ENCODE results near the gene AGER. TPM values are rescaled to one million over a fixed set of nuclear protein-coding genes. Genes with fewer than 3 reads are reported as not detected.
"Not testable (repeated sequence)": the region's sequence is repeated elsewhere in the genome, so short reads cannot be mapped to it uniquely, and the experiment has no call there.

AGER gene
- total and polyA plus RNA-seq, 2 experiments from 2014 or later, result 3.4 to 4.5 TPM

GRCh38 chr6:32194388-32194787, 10.3 kb upstream of the AGER start:
- H3K4me2 ChIP-seq, result peak overlapping the region; percentile 79

GRCh38 chr6:32193096-32193495, 9.0 kb upstream of the AGER start:
- not testable (repeated sequence) for DNase-seq (ENCODE audit: low spot score); H3K9me3 ChIP-seq (ENCODE audit: low read depth); H3K9me2 ChIP-seq (replicated peaks; ENCODE audit: insufficient read depth); H2AFZ ChIP-seq; H3K27me3 ChIP-seq; H3K36me3 ChIP-seq (replicated peaks; ENCODE audit: insufficient read depth, low read depth); H4K20me1 ChIP-seq (ENCODE audit: insufficient read depth, poor library complexity, severe bottlenecking); H3K4me3 ChIP-seq
- Histone ChIP-seq H3K27ac (peak overlapping the region; percentile 71), H3K79me2 (peaks cover 21% of the 10 kb centered on the region), H3K4me1 (ENCODE audit: insufficient read depth) (peaks cover 32% of the 10 kb centered on the region), H3K4me2 (peak overlapping the region; percentile 41)
- WGBS (ENCODE audit: low lambda C conversion rate, missing lambda C conversion rate), result 87% methylated on average over 13 of the region's 13 CpGs

More at GRCh38 chr6:32194388-32194787, 10.3 kb upstream of the AGER start:
- no peak overlapping the region for H3K4me3 ChIP-seq
- H2AFZ ChIP-seq, result no peak overlapping the region
- no peaks in the 10 kb centered on the region for H3K27me3 ChIP-seq
- no peaks in the 10 kb centered on the region for H4K20me1 ChIP-seq (ENCODE audit: insufficient read depth, poor library complexity, severe bottlenecking)
- no peaks in the 10 kb centered on the region for H3K36me3 ChIP-seq (replicated peaks; ENCODE audit: insufficient read depth, low read depth)
- H3K9me3 ChIP-seq (ENCODE audit: low read depth), result no peaks in the 10 kb centered on the region
- 96% methylated on average over 4 of the region's 4 CpGs for WGBS (ENCODE audit: low lambda C conversion rate, missing lambda C conversion rate)
- peaks cover 8% of the 10 kb centered on the region for H3K79me2 ChIP-seq
- no peaks in the 10 kb centered on the region for H3K9me2 ChIP-seq (replicated peaks; ENCODE audit: insufficient read depth)
- peak overlapping the region; percentile 94 for H3K27ac ChIP-seq
- H3K4me1 ChIP-seq (ENCODE audit: insufficient read depth), result peaks cover 32% of the 10 kb centered on the region
- no peak for DNase-seq (ENCODE audit: low spot score)
- TF ChIP-seq CTCF (IDR thresholded peaks at IDR 0.05; ENCODE audit: poor library complexity), result no peak

- peak within 1 kb of the TSS; percentile 41 for H3K4me2 ChIP-seq
- no peak for TF ChIP-seq CTCF (IDR thresholded peaks at IDR 0.05; ENCODE audit: poor library complexity)
- no peak for TF ChIP-seq EZH2phosphoT487 (IDR thresholded peaks at IDR 0.05; ENCODE audit: low read depth, severe bottlenecking, unreplicated experiment)
- TF ChIP-seq EZH2 (IDR thresholded peaks at IDR 0.05; ENCODE audit: borderline replicate concordance), result no peak
- H4K20me1 ChIP-seq (ENCODE audit: insufficient read depth, poor library complexity, severe bottlenecking), result no peaks in the 10 kb centered on the region
- no peaks in the 10 kb centered on the region for H3K9me3 ChIP-seq (ENCODE audit: low read depth)
- peaks cover 25% of the 10 kb centered on the region for H3K79me2 ChIP-seq
- peaks cover 32% of the 10 kb centered on the region for H3K4me1 ChIP-seq (ENCODE audit: insufficient read depth)
- H2AFZ ChIP-seq, result no peak within 1 kb of the TSS
- DNase-seq (ENCODE audit: low spot score), result no peak
- no peak within 1 kb of the TSS for H3K4me3 ChIP-seq
- no peaks in the 10 kb centered on the region for H3K36me3 ChIP-seq (replicated peaks; ENCODE audit: insufficient read depth, low read depth)
- no peaks in the 10 kb centered on the region for H3K27me3 ChIP-seq
- no peaks in the 10 kb centered on the region for H3K9me2 ChIP-seq (replicated peaks; ENCODE audit: insufficient read depth)
- WGBS (ENCODE audit: low lambda C conversion rate, missing lambda C conversion rate), result 38% methylated on average over 3 of the region's 5 CpGs
- H3K27ac ChIP-seq, result peak within 1 kb of the TSS; percentile 97
Measured at GRCh38 chr6:32192608-32193039, 8.6 kb upstream of the AGER start, which contains the start of gene GPSM3. Gene GPSM3, minus strand, starts transcription at chr6:32192643. Its CDS starts 130 bp downstream, at chr6:32192513.

GRCh38 chr6:32191696-32192607, 7.9 kb upstream of the AGER start:
- no peaks in the 10 kb centered on the region for H4K20me1 ChIP-seq (ENCODE audit: insufficient read depth, poor library complexity, severe bottlenecking)
- peaks cover 32% of the 10 kb centered on the region for H3K79me2 ChIP-seq
- H2AFZ ChIP-seq, result no peak overlapping the region
- 86% methylated on average over 10 of the region's 15 CpGs for WGBS (ENCODE audit: low lambda C conversion rate, missing lambda C conversion rate)
- no peaks in the 10 kb centered on the region for H3K27me3 ChIP-seq
- peaks cover 30% of the 10 kb centered on the region for H3K4me1 ChIP-seq (ENCODE audit: insufficient read depth)
- no peaks in the 10 kb centered on the region for H3K9me3 ChIP-seq (ENCODE audit: low read depth)
- peak overlapping the region; percentile 41 for H3K4me2 ChIP-seq
- H3K27ac ChIP-seq, result peak overlapping the region; percentile 97
- no peaks in the 10 kb centered on the region for H3K9me2 ChIP-seq (replicated peaks; ENCODE audit: insufficient read depth)
- DNase-seq (ENCODE audit: low spot score), result no peak
- no peak overlapping the region for H3K4me3 ChIP-seq
- TF ChIP-seq EZH2phosphoT487 (IDR thresholded peaks at IDR 0.05; ENCODE audit: low read depth, severe bottlenecking, unreplicated experiment) (no peak), CTCF (IDR thresholded peaks at IDR 0.05; ENCODE audit: poor library complexity) (no peak), EZH2 (IDR thresholded peaks at IDR 0.05; ENCODE audit: borderline replicate concordance) (no peak)
- H3K36me3 ChIP-seq (replicated peaks; ENCODE audit: insufficient read depth, low read depth), result no peaks in the 10 kb centered on the region
